ENCODE measurements around the gene REXO1. TPM values are rescaled to one million over a fixed set of nuclear protein-coding genes. Genes with fewer than 3 reads are reported as not detected.
"Not testable (repeated sequence)": the region's sequence is repeated elsewhere in the genome, so short reads cannot be mapped to it uniquely, and the experiment has no call there.

Gene REXO1
- total and polyA plus RNA-seq, 2 donors (not counting 1 experiment from before 2014, with no cell fraction given) = 72.6 to 898 TPM

DNA sequence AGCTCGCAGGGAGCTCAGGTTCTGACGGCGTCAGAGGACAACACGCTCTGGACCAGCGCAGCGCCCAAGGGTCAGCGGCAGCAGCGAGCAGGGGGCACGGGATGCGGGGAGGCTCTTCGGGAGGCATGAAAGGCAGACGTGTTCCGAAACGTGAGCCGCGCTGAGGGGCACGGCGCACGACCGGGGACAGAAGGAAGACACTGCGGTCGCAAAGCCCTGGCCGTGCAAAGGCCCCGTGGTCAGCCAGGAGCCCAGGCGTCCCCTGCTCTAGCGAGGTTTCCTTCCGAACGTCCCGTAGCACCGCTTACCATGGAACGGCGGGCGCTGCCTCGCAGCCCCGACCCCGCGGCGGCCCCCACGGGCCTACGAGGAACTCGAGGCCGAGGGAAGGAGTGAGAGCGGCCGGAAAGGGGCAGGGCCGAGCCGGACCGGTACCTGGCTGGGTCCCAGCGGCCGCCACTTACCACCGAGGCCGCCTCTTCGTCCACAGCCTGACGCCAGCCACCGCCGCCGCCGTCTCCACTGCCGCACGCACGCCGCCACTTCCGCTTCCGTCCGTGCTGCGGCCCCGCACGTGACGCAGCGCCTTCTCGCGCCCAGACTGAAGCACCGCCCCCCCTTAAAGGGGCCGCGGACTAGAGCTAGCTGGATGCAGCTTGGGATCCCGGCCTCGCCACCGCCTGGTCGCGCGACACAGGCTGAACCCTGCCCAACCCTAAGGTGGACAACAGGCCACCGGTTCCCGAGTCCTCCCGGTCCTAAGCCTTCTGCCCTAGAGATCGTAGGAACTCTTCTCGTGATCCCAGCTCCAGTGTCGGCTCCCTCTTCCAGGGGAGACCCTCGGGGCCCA is 27.6 kb upstream of the REXO1 start:
- H3K36me3 ChIP-seq (replicated peaks in 1 of 2; ENCODE audit: control extremely low read depth in 1 of 2, control insufficient read depth in 1 of 2, extremely low read depth in 1 of 2, insufficient read depth in 2 of 2, low read length in 1 of 2) = peaks cover 0 to 33% of the 10 kb centered on the region in 2 experiments
- no peaks in the 10 kb centered on the region for H3K27me3 ChIP-seq (replicated peaks in 1 of 4; ENCODE audit: control extremely low read depth in 1 of 4, control insufficient read depth in 3 of 4, insufficient read depth in 4 of 4, low read length in 3 of 4)
- H3K79me2 ChIP-seq (ENCODE audit: control insufficient read depth, insufficient read depth, low read length) = peaks cover 67% of the 10 kb centered on the region
- TF ChIP-seq, protein P1, sequence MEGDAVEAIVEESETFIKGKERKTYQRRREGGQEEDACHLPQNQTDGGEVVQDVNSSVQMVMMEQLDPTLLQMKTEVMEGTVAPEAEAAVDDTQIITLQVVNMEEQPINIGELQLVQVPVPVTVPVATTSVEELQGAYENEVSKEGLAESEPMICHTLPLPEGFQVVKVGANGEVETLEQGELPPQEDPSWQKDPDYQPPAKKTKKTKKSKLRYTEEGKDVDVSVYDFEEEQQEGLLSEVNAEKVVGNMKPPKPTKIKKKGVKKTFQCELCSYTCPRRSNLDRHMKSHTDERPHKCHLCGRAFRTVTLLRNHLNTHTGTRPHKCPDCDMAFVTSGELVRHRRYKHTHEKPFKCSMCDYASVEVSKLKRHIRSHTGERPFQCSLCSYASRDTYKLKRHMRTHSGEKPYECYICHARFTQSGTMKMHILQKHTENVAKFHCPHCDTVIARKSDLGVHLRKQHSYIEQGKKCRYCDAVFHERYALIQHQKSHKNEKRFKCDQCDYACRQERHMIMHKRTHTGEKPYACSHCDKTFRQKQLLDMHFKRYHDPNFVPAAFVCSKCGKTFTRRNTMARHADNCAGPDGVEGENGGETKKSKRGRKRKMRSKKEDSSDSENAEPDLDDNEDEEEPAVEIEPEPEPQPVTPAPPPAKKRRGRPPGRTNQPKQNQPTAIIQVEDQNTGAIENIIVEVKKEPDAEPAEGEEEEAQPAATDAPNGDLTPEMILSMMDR (IDR thresholded peaks at IDR 0.05) = no peak
- no peak for TF ChIP-seq EZH2 (IDR thresholded peaks at IDR 0.05; ENCODE audit: borderline replicate concordance, insufficient read depth, low read depth, low read length, poor library complexity, severe bottlenecking)
- H3K27ac Mint-ChIP-seq = peak overlapping the region; percentile 94
- ATAC-seq (ENCODE audit: low read depth) (peak; percentile 94), DNase-seq (peak; percentile 93)
- no peaks in the 10 kb centered on the region for H3K9me3 ChIP-seq (ENCODE audit: control extremely low read depth in 1 of 3, control insufficient read depth in 2 of 3, insufficient read depth in 1 of 3, low read length in 2 of 3)
- ChIA-PET POLR2A (interaction anchor here (0.6 to 1.8 kb wide), 7 partner anchors 9 to 509 kb away, joined by 3 to 21 read pairs (median 8); partner anchors contain the start of gene ABHD17A), CTCF (interaction anchor here (0.6 to 2.7 kb wide), 11 partner anchors 9 to 217 kb away, joined by 3 to 19 read pairs (median 4); partner anchors contain the start of gene REXO1)
- H2AFZ ChIP-seq (ENCODE audit: insufficient read depth, low read depth, low read length, poor library complexity, severe bottlenecking) = peak overlapping the region; percentile 82
- WGBS (ENCODE audit: insufficient coverage) = under 1% methylated on average over 87 of the region's 87 CpGs
- H3K27me3 Mint-ChIP-seq = no peaks in the 10 kb centered on the region
- H3K27ac ChIP-seq (ENCODE audit: low read length in 2 of 2) = peak overlapping the region; percentile 66 to 96
- H3K9me3 Mint-ChIP-seq (ENCODE audit: insufficient read depth) = no peaks in the 10 kb centered on the region
- peaks cover 28% of the 10 kb centered on the region for H3K4me1 Mint-ChIP-seq
- intact Hi-C loops (cut with micrococcal nuclease) = loop anchor here (1.0 to 10.0 kb wide), 5 partner anchors 9 to 139 kb away; partner anchors contain the start of genes ABHD17A, ADAT3, BTBD2 and SCAMP4
- H3K9ac ChIP-seq (ENCODE audit: low read length) = peak overlapping the region; percentile 98
- peaks cover 20 to 36% of the 10 kb centered on the region in 2 donors for H3K4me1 ChIP-seq (ENCODE audit: control insufficient read depth in 2 of 2, insufficient read depth in 2 of 2, low read length in 2 of 2)
- H4K20me1 ChIP-seq (ENCODE audit: control insufficient read depth, insufficient read depth, low read length, poor library complexity, severe bottlenecking) = peaks cover 59% of the 10 kb centered on the region
- H3K4me3 Mint-ChIP-seq = peak overlapping the region; percentile 99
- H3K4me3 ChIP-seq (ENCODE audit: control extremely low read depth in 1 of 5, extremely low read depth in 1 of 5, insufficient read depth in 1 of 5, low read depth in 2 of 5, low read length in 4 of 5) = peak overlapping the region; percentile 81 to 97 (median 92)
- peak overlapping the region; percentile 99 for H3K4me2 ChIP-seq (replicated peaks; ENCODE audit: low read depth, low read length, poor library complexity, severe bottlenecking)

DNA sequence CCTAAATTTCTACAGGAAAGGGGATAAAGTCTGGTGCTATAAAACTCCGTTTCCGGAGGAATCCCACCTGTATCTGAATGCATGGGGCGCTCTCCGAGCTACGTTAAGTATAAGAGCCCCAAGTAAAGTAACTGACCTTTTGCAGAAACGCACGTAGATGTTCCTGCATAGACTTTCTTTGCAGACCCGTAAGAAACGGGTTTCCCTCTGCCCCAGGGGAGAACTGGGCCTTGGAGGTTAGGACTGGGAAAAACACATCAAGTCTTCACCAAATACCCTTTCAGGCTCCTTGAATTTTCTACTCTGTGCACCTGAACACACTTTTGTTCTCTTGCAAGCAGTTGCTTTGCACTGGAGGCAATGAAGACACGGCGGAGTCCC is 27.0 kb upstream of the REXO1 start:
- not testable (repeated sequence) for H3K9me3 ChIP-seq (ENCODE audit: control extremely low read depth in 1 of 3, control insufficient read depth in 2 of 3, insufficient read depth in 1 of 3, low read length in 2 of 3); H3K27me3 ChIP-seq (replicated peaks in 1 of 4; ENCODE audit: control extremely low read depth in 1 of 4, control insufficient read depth in 3 of 4, insufficient read depth in 4 of 4, low read length in 3 of 4); H3K9me3 Mint-ChIP-seq (ENCODE audit: insufficient read depth); ATAC-seq (ENCODE audit: low read depth); H3K27me3 Mint-ChIP-seq; DNase-seq
- peak overlapping the region; percentile 98 for H3K9ac ChIP-seq (ENCODE audit: low read length)
- WGBS (ENCODE audit: insufficient coverage) = 2% methylated on average over 11 of the region's 11 CpGs
- H3K36me3 ChIP-seq (replicated peaks in 1 of 2; ENCODE audit: control extremely low read depth in 1 of 2, control insufficient read depth in 1 of 2, extremely low read depth in 1 of 2, insufficient read depth in 2 of 2, low read length in 1 of 2) = peaks cover 0 to 27% of the 10 kb centered on the region in 2 experiments
- peak overlapping the region; percentile 81 to 97 (median 92) for H3K4me3 ChIP-seq (ENCODE audit: control extremely low read depth in 1 of 5, extremely low read depth in 1 of 5, insufficient read depth in 1 of 5, low read depth in 2 of 5, low read length in 4 of 5)
- H3K4me3 Mint-ChIP-seq = peak overlapping the region; percentile 99
- intact Hi-C loops (cut with micrococcal nuclease) = loop anchor here (10.0 kb wide), 1 partner anchor 140 kb away; the partner anchor contains the start of gene BTBD2
- H4K20me1 ChIP-seq (ENCODE audit: control insufficient read depth, insufficient read depth, low read length, poor library complexity, severe bottlenecking) = peaks cover 53% of the 10 kb centered on the region
- peaks cover 20 to 36% of the 10 kb centered on the region in 2 donors for H3K4me1 ChIP-seq (ENCODE audit: control insufficient read depth in 2 of 2, insufficient read depth in 2 of 2, low read length in 2 of 2)
- ChIA-PET POLR2A (interaction anchor here (0.7 to 1.8 kb wide), 5 partner anchors 9 to 22 kb away, joined by 3 to 21 read pairs (median 6); partner anchors contain the start of gene ABHD17A), CTCF (interaction anchor here (0.6 to 2.7 kb wide), 8 partner anchors 9 to 421 kb away, joined by 3 to 19 read pairs (median 5); partner anchors contain the start of gene REXO1)
- peak overlapping the region; percentile 94 for H3K27ac Mint-ChIP-seq
- H2AFZ ChIP-seq (ENCODE audit: insufficient read depth, low read depth, low read length, poor library complexity, severe bottlenecking) = peak overlapping the region; percentile 82
- H3K79me2 ChIP-seq (ENCODE audit: control insufficient read depth, insufficient read depth, low read length) = peaks cover 67% of the 10 kb centered on the region
- H3K4me1 Mint-ChIP-seq = peaks cover 27% of the 10 kb centered on the region
- H3K27ac ChIP-seq (ENCODE audit: low read length in 2 of 2) = peak overlapping the region; percentile 66 to 96
- peak overlapping the region; percentile 99 for H3K4me2 ChIP-seq (replicated peaks; ENCODE audit: low read depth, low read length, poor library complexity, severe bottlenecking)
